ENCODE results near the gene RIMBP2.
"Not testable (repeated sequence)": the region's sequence is repeated elsewhere in the genome, so short reads cannot be mapped to it uniquely, and the experiment has no call there.

Gene RIMBP2

DNA sequence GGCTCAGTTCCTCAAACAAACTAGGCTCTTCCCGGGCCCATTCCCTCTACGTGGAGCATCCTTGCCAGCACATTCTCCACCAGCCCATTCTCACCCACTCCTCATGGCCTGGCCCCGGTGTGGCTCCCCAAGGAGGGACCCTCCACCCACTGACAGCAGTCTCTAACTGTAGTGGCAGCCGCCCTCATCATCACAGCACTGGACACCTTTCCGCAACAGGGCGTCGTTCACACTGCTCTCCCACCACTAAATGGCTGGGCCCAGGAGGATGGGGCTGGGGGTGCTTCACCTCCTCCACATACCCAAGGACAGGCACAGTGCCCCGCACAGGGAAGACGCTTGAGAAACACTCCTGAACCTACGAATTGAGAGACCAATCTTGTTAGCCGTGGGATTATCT, 123.0 kb downstream of the RIMBP2 start:
- DNase-seq (ENCODE audit: low spot score): no peak

GRCh38 chr12:130592641-130593040, 123.5 kb downstream of the RIMBP2 start:
- no peak for DNase-seq (ENCODE audit: low spot score)

DNA sequence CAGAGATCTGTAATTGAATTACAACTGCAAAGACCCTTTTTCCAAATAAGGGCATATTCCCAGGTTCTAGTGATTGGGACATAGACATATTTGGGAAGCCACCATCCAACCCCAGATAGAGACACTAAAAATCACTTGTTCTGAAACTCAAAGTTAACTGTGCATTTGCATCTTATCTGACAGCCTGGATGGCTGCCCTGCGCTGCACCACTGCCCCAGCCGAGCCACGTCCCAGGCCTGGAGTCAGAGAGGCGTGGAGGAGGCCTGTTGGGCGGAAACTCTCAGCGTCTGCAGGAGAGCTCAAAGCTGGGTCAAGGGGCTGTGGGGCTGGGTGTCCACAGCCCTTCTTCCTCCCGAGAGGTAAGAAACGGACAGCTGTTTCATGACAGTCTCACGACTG, 124.4 kb downstream of the RIMBP2 start:
- DNase-seq (ENCODE audit: low spot score): no peak

- no peak for DNase-seq (ENCODE audit: low spot score)
Measured at GRCh38 chr12:130590685-130591084, 125.4 kb downstream of the RIMBP2 start.

DNA sequence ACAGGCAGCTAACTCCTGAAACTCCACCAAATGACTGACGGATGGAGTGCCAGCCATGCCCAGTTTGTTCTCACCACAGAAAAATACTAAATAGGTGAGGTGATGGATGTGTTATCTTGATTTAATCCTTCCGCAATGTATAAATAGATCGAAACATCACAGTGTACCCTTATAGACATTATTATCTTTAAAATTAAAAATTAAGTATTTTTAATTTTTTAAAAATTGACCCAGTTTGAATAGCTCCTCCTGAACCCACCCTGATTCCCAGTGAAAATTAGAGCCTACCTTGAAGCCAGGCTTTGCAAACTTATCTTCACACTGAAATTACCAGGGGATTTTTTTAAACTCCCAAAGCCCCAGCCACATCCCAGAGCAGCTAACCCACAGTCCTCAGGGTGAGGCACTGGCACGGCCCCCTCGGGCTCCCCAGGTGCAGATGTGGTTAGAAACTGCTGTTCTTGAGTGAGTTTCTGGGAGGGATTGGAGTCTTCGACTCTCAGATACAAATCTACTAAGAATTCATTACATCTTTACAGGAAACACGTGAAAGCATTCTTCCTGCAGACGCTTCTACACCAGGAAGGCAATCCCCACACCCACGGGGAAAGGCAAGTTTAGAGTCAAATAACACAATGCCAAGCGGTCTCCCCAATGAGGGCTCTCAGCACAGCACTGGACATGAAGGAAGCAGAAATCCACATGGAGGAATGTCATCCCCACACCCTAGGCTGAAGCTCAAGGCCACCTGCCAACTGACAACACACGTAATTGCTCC, 126.4 kb downstream of the RIMBP2 start:
- no peak for DNase-seq (ENCODE audit: low spot score)

GRCh38 chr12:130588696-130589539, 127.2 kb downstream of the RIMBP2 start:
- no peak for DNase-seq (ENCODE audit: low spot score)

DNA sequence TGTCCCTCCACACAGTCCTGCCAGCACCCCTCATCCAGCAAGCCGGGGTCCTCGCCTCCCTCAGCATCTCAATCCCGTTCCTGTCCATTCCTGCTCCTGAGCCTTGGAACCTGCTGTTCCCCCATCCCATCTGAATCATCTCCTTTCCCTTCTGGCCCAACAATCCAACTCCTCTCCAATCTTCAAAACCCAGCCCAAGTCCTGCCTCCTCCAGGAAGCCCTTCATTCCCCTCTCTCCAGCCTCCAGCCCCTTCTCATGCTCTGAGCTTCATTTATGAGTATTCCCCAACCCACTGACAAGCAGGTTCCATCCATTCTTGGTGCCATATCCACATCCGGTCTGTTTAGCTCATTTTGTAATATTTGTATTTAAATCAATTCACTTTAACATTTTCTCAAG, 128.1 kb downstream of the RIMBP2 start:
- DNase-seq (ENCODE audit: low spot score): no peak

- not testable (repeated sequence) for DNase-seq (ENCODE audit: low spot score)
Measured at GRCh38 chr12:130584475-130584874, 131.6 kb downstream of the RIMBP2 start.

GRCh38 chr12:130583800-130584199, 132.3 kb downstream of the RIMBP2 start:
- DNase-seq (ENCODE audit: low spot score): no peak

DNA sequence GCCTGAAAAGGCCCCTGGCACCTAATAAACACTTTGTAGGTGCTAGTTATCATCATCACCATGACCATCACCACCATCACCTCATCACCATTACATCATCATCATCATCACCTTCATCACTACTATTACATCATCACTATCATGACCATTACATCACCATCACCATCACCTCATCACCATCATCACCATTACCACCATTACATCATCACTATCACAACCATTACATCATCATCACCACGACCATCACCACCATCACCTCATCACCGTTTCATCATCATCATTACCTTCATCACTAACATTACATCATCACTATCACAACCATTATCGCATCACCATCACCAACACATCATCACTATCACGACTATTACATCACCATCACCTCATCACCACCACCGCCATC, 132.8 kb downstream of the RIMBP2 start:
- DNase-seq (ENCODE audit: low spot score): no peak

DNA sequence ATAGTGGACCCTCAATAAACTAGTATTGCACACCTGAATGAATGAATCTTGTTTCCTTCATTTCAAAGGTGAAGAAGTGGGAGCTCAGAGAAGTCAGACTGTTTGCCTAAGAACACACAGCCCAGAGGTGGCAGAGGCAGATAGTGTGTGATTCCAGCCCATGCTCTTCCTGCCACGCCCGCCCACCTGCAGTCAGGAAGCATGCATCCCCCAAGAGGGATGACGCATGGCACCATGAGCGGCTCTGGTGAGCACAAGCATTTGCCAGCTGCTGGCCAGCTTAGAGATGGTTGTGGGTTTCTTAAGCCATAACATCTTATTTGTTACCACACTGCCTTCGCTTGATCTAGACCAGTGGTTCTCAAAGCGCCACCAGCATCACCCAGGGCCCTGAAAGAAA, 133.8 kb downstream of the RIMBP2 start:
- DNase-seq (ENCODE audit: low spot score): no peak

DNA sequence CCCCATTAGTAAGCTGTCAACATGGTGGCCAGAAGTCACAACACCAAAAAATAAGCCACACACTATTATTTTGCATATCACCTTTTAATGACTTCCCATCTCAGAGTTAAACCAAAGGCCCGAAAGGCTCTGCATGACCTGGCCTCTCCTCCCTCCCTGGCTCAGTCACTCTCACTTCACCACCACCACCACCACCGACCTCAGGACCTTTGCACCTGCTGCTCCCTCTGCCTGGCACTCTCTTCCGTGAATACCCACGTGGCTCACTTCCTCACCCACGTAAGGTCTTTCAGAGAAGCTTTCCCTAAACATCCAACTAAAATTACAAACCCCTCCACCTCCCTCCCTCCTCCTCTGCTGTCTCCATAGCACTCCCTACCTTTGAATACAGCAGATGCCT, 134.3 kb downstream of the RIMBP2 start:
- no peak for DNase-seq (ENCODE audit: low spot score)

GRCh38 chr12:130579231-130579630, 136.9 kb downstream of the RIMBP2 start:
- no peak for DNase-seq (ENCODE audit: low spot score)

- DNase-seq (ENCODE audit: low spot score): no peak
Measured at GRCh38 chr12:130577351-130577750, 138.7 kb downstream of the RIMBP2 start.

DNA sequence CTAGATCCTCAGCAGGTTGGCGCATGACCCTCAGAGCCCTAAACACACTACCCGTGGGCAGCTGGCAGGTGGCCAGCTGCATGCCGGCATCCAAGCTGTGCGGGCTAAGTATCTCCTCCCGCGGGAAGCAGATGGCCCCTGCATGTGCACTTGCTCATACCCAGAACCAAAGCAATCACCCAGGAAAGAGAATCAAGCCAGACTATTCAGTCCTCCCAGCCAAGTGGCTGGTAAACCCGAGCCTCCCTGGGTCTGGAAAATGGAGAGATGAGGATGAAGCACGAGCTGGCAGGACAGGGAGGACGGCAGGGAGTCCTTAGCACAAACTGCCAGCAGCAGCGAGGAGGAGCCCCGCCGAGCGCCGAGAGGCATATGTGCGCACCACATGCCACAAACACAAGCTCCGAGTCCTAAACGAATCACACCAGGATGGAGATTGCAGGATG, 139.7 kb downstream of the RIMBP2 start:
- no peak for DNase-seq (ENCODE audit: low spot score)

DNA sequence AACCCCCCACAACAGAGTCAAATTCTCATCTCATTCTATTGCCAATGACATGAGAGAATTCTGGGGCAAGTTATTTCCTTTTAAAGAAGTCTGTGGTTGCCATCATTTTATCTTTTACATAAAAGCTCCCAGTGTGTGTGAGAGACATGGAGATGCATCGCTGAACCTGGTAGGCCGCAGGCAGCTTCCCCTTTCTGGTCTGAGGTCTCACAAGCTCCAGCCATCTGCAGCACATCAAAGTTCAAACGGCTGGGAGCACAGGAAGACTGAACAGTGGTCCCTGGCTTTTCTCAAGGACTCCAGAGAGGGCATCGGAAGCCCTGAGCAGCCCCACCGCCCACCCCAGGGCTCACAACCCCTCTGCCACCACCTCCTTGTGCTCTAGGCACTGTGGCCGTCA, 141.7 kb downstream of the RIMBP2 start:
- DNase-seq (ENCODE audit: low spot score): no peak

GRCh38 chr12:130573766-130574165, 142.3 kb downstream of the RIMBP2 start:
- DNase-seq (ENCODE audit: low spot score): no peak

- no peak for DNase-seq (ENCODE audit: low spot score)
Measured at GRCh38 chr12:130573235-130573634, 142.9 kb downstream of the RIMBP2 start.

DNA sequence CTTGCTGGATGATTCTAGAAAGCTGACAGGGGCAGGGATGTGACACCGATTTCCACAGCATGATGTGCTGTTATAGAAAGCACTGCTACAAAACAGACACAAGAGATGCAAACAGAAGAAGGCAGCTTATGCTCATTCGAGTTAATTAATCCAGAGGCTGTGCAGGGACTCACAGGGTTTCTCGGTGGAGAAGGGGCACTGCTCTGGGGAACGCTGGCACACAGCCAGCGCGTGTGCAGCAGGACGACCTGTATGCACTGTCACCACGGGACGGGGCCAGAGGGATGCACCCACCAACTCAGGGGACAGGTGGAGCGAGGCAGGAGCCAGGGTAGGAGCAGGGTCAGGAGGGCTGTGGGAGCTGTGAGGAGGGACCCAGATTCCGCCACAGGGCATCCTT, 143.5 kb downstream of the RIMBP2 start:
- DNase-seq (ENCODE audit: low spot score): no peak

GRCh38 chr12:130571734-130572133, 144.4 kb downstream of the RIMBP2 start:
- DNase-seq (ENCODE audit: low spot score): no peak

- no peak for DNase-seq (ENCODE audit: low spot score)
Measured at GRCh38 chr12:130571089-130571488, 145.0 kb downstream of the RIMBP2 start.

DNA sequence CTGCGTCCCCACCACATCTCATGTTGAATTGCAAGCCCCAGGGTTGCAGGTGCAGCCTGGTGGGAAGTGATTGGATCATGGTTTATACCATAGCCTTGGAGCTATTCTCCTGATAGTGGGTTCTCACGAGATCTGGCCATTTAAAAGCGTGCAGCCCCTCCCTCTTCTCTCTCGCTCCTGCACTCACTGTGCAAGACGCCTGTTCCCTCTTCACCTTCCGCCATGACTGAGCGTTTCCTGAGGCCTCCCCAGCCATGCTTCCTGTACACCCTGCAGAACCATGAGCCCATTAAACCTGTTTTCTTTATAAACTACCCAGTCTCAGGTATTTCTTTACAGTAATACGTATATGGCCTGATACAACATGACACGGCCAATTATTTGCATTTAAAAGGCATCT, 146.6 kb downstream of the RIMBP2 start:
- DNase-seq (ENCODE audit: low spot score): no peak

DNA sequence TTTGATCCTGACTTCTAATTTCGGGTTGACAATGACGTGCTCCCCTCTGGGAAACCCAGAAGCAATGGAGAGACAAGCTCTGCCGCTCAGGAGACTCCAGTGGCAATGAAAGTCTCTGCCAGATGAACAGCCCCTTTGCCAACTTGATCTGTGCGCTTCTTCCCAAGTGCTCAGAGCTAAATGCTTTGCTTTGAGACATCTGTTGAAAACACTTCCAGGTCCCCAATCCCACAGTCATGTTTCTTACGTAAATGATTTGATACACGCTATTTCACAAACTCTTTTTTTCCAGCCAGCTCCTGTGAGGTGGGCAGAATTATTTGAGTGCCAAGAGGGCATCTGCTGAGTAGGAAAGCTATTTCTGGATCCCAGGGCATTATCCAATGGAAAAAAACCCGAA, 147.6 kb downstream of the RIMBP2 start:
- DNase-seq (ENCODE audit: low spot score): no peak
